CD4-positive, alpha-beta T cell treated with Interleukin-17A for 4 hours (primary cell): ENCODE data around the gene MEGF8.
"Not testable (repeated sequence)": the region's sequence is repeated elsewhere in the genome, so short reads cannot be mapped to it uniquely, and the experiment has no call there.

Source experiments
- DNase-seq: peaks from one replicate; pipeline ENCODE4 v3.0.0-alpha.2; 2020; ENCODE audit warnings: mixed read lengths

The MEGF8 gene

GRCh38 chr19:42332059-42332458 is 6.6 kb downstream of the MEGF8 start:
- no peak for DNase-seq

- DNase-seq, result no peak
These were observed 7.6 kb downstream of the MEGF8 start for GRCh38 chr19:42333018-42333417.

GRCh38 chr19:42333975-42334696 is 8.7 kb downstream of the MEGF8 start:
- no peak for DNase-seq

DNA sequence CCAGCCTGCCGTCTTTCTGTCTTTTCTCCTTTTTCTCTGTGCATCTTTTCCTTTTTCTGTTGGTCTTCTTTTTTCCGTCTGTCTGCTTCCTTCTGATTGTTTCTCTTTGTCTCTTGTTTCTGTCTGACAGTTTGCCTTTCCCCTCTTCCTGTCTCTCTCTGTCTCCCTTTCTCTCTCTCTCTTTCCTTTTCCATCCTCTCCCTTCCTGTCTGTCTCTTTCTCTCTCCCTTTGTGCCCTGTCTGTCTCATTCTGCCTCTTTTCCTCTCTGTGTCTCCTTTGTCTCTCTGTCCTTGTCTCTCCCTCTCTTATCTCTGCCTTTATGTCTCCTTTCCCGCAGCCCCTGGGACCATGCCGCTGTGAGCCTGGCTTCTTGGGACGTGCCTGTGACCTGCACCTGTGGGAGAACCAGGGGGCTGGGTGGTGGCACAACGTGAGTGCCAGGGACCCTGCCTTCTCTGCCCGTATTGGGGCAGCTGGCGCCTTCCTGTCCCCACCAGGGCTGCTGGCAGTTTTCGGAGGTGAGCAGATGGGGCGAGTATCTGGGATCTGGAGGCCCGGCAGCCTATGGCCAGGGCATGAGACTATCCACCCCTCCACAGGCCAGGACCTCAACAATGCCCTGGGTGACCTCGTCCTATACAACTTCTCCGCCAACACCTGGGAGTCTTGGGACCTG is 9.4 kb downstream of the MEGF8 start:
- DNase-seq, result no peak

GRCh38 chr19:42335374-42335936 is 10.0 kb downstream of the MEGF8 start:
- DNase-seq, result no peak

DNA sequence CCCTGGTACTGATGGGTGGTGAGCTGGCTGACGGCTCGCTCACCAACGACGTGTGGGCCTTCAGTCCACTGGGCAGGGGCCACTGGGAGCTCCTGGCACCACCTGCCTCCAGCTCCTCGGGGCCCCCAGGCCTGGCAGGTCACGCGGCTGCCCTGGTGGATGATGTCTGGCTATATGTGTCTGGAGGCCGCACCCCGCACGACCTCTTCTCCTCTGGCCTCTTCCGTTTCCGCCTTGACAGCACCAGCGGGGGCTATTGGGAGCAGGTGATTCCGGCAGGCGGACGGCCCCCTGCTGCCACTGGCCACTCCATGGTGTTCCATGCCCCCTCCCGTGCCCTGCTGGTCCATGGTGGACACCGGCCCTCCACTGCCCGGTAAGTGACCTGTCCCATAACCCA is 10.5 kb downstream of the MEGF8 start:
- no peak for DNase-seq

GRCh38 chr19:42339126-42339860 is 13.9 kb downstream of the MEGF8 start:
- not testable (repeated sequence) for DNase-seq

GRCh38 chr19:42339922-42340321 is 14.5 kb downstream of the MEGF8 start:
- DNase-seq, result not testable (repeated sequence)

DNA sequence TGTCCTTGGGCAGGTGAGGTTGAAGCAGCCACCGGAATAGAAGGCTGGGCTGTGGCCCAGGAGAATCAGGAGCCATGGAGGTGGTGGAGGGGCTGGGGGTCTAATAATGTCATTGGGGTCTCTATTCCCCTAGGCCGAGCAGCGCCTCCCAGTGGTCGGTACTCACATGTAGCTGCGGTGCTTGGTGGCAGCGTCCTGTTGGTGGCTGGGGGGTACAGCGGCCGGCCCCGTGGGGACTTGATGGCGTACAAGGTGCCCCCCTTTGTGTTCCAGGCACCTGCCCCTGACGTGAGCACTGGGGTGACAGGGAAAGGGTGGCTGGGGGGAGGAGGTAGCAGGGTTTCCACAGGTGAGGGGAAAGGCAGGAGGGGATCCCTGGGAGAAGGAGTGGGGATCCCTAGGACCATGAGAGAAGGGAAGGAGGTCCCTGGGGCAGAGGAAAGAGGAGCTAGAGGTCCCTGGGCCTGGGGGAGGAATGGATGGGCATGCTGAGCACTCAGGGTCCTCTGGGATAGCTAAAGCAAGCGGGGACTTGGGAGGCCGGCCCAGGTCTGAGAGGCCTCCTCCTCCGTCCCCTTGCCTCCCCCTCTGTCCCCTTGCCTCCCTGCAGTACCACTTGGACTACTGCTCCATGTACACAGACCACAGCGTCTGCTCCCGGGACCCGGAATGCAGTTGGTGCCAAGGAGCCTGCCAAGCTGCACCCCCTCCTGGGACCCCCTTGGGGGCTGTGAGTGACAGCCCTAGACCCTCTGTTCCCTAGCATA is 18.1 kb downstream of the MEGF8 start:
- no peak for DNase-seq

- DNase-seq, result no peak
These were observed 19.0 kb downstream of the MEGF8 start for GRCh38 chr19:42344336-42344893.

DNA sequence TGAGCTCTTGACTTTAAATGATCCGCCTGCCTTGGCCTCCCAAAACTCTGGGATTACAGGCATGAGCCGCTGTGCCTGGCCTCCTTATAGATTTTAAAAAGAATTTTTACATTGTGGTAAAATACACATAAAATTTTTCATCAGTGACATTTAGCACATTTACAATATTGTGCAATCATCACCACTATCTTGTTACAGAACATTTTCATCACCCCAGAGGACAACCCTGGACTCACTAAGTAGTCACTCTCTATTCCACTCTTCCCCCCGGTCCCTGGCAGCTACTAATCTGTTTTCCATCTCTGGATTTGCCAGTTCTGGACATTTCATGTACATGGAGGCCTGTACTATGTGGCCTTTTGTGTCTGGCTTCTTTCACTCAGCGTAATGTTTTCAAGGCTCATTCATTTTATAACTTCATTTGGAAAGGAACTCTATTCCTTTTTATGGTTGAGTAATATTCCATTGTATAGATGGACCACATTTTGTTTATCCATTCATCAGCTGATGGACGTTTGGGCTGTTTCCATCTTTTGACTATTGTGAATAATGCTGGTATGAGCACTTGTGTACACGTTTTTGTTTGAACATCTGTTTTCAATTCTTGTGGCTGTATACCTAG is 19.9 kb downstream of the MEGF8 start:
- DNase-seq, result no peak

DNA sequence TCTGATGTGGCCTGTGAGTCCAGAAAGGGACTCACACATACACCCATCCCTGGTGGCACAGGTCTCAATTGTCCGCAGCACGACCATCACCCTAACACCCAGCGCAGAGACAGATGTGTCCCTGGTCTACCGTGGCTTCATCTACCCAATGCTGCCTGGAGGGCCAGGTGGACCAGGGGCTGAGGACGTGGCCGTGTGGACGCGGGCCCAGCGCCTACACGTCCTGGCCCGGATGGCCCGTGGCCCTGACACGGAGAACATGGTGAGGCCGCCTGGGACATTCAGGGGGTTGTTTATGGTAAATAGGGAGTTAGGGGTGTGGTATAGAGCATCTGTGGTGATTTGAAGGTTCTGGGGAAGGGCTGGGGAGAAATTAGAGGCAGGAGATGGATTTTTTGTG is 22.8 kb downstream of the MEGF8 start:
- no peak for DNase-seq

DNA sequence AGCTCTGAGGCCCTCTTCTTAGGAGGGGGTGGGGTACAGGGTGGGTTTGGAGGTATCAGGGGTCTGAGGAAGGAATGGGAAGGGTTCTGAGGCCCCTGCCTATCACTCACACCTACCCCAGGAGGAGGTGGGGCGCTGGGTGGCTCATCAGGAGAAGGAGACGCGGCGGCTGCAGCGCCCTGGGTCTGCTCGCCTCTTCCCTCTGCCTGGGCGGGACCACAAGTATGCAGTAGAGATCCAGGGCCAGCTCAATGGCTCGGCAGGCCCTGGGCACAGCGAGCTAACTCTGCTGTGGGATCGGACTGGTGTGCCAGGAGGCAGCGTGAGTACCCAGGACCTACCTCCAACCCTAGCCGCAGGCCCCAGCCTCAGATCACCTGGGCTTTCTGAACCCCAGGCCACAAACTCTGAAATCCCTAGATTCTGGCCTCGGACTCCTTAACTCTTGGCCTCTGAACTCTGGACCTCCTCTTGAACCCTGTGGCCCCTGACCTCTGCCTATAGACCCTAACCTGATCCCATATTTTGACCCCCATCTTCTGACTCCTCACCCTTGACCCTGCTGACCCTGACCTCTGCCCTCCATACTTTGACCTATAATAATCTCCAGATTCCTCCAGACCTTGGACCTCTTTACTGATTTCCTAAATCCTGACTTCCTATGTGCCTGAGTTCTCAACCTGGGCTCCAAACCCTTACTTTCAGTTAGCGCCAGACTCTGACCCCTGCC is 24.1 kb downstream of the MEGF8 start:
- no peak for DNase-seq

- no peak for DNase-seq
These were observed 25.0 kb downstream of the MEGF8 start for GRCh38 chr19:42350417-42350816.

DNA sequence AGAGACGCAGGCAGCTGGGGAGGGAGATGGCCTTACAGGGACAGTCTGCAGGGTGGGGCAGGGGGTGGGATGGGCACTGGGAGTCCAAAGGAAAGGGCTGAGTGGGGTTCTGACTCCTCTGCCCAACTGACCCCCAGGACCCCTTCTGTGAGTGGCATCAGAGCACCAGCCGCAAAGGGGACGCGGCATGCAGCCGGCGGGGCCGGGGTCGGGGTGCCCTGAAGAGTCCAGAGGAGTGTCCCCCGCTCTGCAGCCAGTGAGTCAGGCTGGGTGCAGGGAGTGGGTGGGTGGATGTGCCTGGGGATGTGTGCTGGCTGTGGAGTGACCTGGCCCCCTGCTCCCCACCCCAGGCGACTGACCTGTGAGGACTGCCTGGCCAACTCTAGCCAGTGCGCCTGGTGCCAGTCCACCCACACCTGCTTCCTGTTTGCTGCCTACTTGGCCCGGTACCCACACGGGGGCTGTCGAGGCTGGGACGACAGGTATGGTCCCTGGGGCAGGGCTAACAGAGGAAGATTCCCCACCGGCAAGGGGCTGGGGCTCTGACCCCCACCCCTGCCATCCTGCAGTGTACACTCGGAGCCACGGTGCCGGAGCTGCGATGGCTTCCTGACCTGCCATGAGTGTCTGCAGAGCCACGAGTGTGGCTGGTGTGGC is 25.8 kb downstream of the MEGF8 start:
- no peak for DNase-seq

DNA sequence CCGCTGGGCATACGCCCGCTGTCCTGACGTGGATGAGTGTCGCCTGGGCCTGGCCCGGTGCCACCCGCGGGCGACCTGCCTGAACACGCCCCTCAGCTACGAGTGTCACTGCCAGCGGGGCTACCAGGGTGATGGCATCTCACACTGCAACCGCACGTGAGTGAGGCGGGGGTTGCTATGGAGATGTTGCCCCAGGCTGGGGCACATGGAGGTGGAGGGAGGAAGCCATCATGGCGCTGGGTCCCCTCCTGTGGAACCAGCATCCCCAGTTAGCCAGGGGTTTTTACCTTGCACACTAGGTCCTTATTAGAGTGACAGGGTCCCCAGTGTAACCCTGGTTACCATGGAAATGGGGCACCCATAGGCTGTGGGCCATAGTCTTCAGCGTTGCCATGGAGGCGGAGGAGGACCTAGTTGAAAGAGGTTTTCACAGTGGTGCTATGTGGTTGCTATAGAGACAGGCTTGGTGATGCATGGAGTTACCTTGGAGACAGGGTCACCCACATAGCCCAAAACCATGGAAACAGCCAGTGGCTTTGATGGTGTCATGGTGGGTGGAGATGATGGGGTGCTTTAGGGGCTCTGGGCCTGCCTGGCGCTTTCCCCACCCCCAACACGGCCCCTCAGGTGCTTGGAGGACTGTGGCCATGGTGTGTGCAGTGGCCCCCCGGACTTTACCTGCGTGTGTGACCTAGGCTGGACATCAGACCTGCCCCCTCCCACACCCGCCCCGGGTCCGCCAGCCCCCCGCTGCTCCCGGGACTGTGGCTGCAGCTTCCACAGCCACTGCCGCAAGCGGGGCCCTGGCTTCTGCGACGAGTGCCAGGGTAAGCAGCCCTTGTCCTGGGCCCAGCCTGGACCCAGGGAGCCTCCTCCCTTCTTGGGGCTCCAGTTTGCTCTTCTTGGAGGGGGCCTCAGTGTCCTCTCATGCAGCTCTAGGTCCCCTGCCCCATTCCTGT is 27.1 kb downstream of the MEGF8 start:
- no peak for DNase-seq

DNA sequence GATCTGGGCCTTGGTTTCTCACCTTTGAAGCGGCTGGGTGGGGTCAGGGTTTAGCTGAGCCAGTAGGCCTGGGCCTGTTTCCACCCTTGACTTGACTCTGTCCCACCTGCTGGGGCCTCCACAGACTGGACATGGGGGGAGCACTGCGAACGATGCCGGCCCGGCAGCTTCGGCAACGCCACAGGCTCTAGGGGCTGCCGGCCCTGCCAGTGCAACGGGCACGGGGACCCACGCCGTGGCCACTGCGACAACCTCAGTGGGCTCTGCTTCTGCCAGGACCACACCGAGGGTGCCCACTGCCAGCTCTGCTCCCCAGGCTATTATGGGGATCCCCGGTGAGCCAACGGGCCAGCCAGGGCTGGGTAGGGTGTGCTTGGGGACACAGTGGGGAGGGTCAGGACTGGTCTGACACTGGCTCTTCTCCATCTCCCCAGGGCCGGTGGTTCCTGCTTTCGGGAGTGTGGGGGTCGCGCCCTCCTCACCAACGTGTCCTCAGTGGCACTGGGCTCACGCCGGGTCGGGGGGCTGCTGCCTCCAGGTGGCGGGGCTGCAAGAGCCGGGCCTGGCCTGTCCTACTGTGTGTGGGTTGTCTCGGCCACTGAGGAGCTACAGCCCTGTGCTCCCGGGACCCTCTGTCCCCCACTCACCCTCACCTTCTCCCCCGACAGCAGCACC is 28.0 kb downstream of the MEGF8 start:
- no peak for DNase-seq

DNA sequence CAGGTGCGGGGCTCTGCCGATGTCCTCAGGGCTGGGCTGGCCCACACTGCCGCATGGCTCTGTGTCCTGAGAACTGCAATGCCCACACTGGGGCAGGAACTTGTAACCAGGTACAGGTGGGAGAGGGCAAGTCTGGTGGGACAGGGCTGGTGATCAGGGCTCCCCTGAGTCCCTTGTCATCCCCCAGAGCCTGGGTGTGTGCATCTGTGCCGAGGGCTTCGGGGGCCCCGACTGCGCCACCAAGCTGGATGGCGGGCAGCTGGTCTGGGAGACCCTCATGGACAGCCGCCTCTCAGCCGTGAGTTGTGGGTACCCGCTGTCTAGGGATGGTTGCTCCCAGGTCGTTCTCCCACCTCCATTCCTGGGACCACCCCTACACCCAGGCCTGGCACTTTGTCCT is 30.5 kb downstream of the MEGF8 start:
- DNase-seq, result no peak

GRCh38 chr19:42356686-42357085 is 31.3 kb downstream of the MEGF8 start:
- no peak for DNase-seq
